HG02884 (cell line): ENCODE measurements around the gene NR6A1.

ENCODE experiments used
- ATAC-seq: cut with Tn5 transposase; IDR thresholded peaks from one replicate; pipeline ENCODE4 v1.9.1; 2021; ENCODE audit warnings: mild to moderate bottlenecking, moderate library complexity; ENCODE audit not compliant: unreplicated experiment

NR6A1 gene

GRCh38 chr9:124797343-124798103, 26.4 kb upstream of the NR6A1 start:
- ATAC-seq: no peak

GRCh38 chr9:124795881-124796431, 24.8 kb upstream of the NR6A1 start:
- no peak for ATAC-seq

DNA sequence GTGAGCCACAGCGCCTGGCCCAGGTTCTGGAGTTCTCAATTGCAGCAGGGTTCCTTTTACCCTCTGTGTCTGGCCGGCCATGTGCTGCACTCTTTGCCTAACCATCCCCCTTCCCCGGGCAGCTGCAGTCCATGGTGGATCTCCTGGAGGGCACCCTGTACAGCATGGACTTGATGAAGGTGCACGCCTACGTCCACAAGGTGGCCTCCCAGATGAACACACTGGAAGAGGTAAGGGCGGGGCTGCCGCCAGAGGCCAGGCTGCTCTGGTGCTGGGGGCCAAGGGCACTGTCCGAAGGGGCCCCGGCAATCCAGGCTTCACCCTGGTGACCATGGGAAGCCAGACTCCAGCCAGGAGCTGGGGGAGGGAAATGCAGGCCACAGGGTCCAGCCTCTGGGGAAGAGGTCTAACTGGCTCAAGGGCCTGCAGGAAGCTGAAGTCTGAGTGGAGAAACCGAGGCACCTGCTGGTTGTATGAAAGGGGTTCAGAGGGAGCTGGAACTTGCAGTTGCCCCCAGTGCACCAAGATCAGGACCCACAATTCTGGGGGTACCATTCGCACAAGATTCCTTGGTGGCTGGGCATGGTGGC, 23.9 kb upstream of the NR6A1 start:
- ATAC-seq: no peak

DNA sequence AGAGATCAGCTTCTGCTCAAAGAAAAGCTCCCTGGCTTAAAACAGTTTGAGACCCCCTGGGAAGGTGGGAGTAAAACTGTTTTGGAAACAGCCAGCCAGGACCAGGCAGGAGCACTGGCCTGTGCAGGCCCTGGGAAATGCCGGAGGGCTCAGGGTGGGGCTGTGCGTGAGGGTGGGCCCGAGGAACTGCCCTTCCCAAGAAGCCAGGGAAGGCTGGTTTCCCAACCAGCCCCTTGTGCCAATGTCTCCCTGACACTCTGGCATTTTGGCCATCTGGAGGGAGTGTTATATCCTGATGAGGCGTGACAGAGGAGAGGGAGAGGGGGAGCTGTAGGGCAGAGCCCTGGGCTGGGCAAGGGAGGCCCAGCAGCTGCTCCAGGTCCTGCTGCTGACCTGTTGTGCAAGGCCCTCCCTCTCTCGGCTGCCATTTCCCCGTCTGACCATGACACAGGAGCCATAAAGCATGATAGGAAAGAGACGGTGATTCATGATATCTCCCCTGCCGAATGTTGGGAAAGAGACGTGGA, 22.0 kb upstream of the NR6A1 start:
- no peak for ATAC-seq

GRCh38 chr9:124792257-124793014, 21.3 kb upstream of the NR6A1 start:
- ATAC-seq: no peak

- ATAC-seq: no peak
Observed at GRCh38 chr9:124790801-124791505, 19.8 kb upstream of the NR6A1 start.

DNA sequence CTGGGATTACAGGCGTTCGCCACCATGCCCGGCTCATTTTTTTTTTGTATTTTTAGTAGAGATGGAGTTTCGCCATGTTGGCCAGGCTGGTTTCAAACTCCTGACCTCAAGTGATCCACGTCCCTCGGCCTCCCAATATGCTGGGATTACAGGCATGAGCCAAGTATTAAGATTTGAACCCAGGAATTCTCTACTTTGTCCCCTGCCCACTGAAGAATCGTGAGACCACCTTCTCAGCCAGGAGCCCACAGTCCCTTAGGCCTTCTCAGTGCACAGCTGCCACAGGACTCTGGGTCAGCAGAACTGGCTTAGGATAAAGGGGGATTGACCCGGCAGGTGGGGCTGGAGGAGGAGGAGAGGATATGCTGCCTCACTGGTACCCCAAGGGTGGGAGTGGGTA, 19.2 kb upstream of the NR6A1 start:
- no peak for ATAC-seq

DNA sequence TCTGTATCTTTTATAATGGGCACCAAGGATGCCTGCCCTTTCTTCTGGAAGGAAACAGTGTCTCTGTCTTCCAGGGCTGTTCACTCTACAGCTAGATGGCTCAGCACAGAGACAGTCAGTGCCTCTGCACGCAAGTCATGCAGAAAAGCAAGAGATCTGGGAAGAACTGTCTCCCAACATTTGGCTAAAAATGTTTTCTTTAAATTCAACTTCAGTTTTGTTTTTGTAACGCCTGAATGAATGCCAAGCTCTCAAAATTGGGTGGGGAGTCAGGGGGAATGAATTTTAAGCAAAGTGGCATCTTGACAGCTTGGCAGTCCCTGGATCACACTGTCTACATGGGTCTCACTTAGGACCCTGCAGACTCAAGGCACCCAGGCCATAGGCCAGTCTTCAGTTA, 18.4 kb upstream of the NR6A1 start:
- ATAC-seq: no peak

DNA sequence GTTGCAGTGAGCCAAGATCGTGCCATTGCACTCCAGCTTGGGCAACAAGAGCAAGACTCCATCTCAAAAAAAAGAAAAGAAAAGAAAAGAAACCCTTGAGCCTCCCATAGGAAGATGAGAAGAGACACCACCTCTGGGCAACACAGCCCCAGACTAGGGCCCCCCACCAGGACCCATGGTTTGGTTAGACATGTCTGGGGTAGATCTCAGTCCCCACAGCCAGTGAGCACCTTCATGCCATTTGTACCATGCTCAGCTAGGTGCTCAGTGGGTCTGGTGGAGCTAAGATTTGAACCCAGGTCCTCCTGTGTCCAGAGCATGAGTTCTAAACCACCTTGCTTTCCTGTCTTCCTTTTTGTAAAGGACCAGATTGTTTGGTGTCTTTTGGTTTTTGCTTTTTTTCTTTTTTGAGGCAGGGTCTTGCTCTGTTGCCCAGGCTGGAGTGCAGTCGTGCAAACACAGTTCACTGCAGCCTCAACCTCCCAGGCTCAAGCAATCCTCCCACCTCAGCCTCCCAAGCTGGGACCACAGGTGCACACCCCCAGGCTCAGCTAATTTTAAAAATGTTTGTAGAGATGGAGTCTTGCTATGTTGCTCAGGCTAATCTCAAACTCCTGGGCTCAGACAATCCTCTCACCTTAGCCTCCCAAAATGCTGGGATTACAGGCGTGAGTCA, 17.6 kb upstream of the NR6A1 start:
- ATAC-seq: no peak

DNA sequence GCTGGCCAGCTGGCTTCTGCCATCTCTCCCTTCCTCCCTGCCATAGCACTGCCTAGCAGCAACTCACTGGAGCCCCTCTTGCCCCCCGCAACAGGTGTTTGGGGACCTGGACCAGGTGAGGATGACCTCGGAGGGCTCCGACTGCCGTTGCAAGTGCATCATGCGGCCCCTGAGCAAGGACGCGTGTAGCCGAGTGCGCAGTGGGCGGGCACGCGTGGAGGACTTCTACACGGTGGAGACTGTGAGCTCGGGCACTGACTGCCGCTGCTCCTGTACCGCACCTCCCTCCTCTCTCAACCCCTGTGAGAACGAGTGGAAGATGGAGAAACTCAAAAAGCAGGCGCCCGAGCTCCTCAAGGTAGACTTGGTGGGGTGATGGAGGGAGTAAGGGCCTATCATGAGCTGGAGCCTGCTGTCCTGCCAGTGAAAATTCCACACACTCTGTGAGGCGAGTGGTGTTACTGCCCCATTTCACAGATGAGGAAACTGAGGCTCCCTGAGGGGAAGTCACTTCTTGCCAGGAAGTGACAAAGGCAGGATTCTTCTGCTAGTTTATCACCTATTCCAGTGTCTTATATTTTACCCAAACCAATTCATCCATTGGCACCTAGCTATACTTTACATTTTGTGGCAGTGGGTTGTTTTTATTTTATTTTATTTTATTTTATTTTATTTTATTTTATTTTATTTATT, 15.9 kb upstream of the NR6A1 start:
- no peak for ATAC-seq

DNA sequence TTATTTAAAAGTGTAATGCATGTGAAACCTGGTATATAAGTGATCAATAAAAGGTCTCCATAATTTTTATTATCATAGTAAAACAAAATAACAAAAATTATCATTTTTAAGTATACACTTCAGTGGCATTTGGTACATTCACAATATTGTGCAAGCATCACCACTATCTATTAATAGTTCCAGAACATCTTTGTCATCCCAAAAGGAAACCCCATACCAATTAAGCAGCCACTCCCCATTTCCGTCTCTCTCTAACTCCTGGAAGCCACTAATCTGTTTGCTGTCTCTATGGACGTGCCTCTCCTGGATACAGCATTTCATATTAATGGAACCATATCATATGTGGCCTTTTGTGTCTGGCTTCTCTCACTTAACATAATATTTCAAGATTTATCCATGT, 13.4 kb upstream of the NR6A1 start:
- ATAC-seq: no peak

DNA sequence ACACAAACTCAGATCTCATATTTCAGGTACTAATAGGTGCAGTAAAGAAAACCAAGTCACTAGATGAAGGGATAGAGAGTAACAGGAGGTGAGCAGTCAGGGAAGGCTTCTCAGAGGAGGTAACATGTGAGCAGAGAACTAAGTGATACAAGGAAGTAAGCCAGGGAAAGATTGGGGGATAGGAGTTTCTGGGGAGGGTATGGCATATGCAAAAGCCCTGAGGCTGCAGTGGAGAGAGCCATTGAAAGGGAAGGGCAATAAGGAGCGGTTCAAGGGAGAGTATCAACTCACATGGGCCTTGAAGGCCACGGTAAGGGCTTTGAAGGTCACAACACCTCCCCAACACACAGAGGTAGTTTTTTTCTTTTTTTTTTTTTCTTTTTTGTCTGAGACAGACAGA, 12.7 kb upstream of the NR6A1 start:
- no peak for ATAC-seq

DNA sequence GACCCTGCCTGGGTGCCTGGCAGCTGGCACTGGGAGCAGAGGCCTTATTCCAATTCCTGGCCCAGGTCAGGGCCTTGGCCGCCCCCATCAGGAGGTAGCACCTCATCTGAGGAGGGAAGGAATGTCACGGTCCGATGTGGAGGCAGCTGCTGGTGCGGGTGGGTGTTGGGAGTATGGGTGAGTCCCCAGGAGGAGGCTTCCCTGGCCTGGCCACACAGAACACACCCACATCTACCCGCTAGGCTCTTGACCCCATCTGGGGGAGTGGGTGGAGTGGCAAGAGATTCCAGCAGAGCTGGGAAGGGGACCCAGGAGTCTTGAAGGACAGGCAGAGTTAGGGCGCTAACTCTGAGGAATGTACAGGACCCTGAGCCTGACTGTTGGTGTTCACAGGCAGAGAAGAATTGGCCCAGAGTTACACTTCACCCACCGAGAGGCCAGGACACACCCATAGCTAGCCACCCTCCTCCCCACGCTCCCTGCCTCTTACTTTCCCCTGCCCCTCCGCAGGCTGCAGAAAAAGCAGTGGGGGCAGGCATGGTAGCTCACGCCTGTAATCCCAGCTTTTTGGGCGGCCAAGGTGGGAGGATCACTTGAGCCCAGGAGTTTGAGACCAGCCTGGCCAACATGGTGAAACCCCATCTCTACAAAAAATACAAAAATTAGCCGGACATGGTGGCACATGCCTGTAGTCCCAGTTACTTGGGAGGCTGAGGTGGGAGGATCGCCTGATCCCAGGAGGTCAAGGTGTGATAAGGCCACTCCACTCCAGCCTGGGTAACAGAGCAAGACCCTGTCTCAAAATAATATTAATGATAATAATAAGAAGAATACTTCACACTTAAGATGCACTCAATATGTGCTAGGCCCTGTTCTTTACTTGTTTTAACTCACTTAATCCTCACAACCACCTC, 11.8 kb upstream of the NR6A1 start:
- ATAC-seq: no peak

- no peak for ATAC-seq
Observed at GRCh38 chr9:124781967-124782660, 11.0 kb upstream of the NR6A1 start.

DNA sequence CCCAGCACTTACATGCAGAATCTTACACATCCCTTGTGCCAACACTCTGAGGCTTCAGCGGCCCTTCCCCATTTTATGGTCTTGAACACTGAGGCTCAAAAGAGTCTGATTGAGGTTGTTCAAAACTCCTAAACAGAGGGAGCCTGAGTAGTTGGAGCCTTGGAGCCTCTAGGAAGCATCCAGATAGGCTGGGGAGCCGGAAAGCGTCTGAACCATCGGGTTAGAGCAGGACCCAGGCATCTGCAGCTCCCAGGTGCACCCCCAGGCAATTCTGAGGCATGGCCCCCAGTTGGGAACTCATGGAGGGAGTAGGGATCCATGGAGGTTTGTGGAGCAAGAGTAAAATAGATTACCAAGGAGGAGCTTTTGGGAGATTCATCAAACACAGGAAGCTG, 9.6 kb upstream of the NR6A1 start:
- ATAC-seq: no peak

GRCh38 chr9:124780060-124780756, 9.1 kb upstream of the NR6A1 start:
- ATAC-seq: no peak

DNA sequence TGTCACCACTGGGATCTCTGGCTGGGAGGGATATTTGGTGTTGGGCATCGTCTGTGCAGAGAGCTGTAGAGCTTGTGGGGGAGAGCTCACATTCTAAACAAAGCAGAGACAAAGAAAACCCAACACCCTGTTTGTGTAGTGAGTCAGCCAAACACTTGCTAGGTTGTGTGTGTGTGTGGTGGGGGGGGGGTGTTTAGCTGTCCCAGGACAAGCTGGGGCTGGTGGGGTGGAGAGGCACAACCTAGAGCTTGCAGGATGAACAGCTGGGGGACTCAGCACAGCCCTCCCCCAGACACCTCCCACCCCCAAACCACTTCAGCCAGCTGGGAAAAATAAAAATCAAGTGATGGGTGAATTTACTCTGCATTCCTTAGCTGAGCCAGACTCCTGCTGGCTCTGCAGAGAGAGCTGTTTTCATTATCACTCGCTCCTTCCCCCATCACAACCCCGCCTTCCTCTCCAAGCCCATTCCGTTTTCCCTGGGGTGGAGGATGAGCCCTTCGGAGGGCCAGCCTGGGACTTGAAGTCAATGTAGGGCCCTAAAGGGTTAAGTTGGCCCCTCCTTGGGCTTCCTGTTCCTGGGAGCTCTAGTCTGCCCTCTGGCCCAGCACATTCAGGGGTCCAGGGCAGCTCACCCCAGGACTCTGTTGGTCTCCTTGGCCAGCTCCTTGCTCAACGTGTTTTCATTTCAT, 8.4 kb upstream of the NR6A1 start:
- no peak for ATAC-seq
